Measurements from ENCODE around the gene STK35.

The STK35 gene

GRCh38 chr20:2197166-2197565, 95.5 kb downstream of the STK35 start:
- TF ChIP-seq YY1 (IDR thresholded peaks at IDR 0.05; ENCODE audit: low read depth) (no peak), USF1 (IDR thresholded peaks at IDR 0.05) (no peak), MAX (IDR thresholded peaks at IDR 0.05) (no peak), TEAD4 (IDR thresholded peaks at IDR 0.05) (no peak), EGR1 (IDR thresholded peaks at IDR 0.05) (no peak), NFIC (IDR thresholded peaks at IDR 0.05) (no peak), REST (IDR thresholded peaks at IDR 0.05; ENCODE audit: low read depth) (no peak), EP300 (IDR thresholded peaks at IDR 0.05; ENCODE audit: borderline replicate concordance) (no peak), RAD21 (IDR thresholded peaks at IDR 0.05; ENCODE audit: low read depth) (no peak), CREB1 (IDR thresholded peaks at IDR 0.05; ENCODE audit: low read depth) (no peak), TAF1 (IDR thresholded peaks at IDR 0.05; ENCODE audit: low read depth) (no peak), FOXM1 (IDR thresholded peaks at IDR 0.05; ENCODE audit: borderline replicate concordance, low read depth) (no peak), ZBTB7A (IDR thresholded peaks at IDR 0.05; ENCODE audit: low read depth) (no peak), TCF12 (IDR thresholded peaks at IDR 0.05; ENCODE audit: low read depth) (no peak), CEBPB (IDR thresholded peaks at IDR 0.05) (no peak)

All from Ishikawa (cell line).